ENCODE results near the gene CALHM6.

CALHM6 gene

DNA sequence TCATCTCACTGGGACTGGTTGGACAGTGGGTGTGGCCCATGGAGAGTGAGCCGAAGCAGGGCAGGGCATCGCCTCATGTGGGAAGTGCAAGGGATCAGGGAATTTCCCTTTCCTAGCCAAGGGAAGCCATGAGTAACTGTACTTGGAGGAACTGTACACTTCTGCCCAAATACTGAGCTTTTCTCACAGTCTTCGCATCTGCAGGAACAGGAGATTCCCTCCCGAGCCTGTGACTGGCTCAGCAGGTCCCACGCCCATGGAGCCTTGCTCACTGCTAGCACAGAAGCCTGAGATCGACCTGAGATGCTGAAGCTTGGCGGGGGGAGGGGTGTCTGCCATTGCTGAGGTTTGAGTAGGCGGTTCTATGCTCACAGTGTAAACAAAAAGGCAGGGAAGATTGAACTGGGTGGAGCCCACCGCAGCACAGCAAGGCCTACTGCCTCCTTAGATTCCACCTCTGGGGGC is 39.8 kb downstream of the CALHM6 start:
- TF ChIP-seq, protein P1, sequence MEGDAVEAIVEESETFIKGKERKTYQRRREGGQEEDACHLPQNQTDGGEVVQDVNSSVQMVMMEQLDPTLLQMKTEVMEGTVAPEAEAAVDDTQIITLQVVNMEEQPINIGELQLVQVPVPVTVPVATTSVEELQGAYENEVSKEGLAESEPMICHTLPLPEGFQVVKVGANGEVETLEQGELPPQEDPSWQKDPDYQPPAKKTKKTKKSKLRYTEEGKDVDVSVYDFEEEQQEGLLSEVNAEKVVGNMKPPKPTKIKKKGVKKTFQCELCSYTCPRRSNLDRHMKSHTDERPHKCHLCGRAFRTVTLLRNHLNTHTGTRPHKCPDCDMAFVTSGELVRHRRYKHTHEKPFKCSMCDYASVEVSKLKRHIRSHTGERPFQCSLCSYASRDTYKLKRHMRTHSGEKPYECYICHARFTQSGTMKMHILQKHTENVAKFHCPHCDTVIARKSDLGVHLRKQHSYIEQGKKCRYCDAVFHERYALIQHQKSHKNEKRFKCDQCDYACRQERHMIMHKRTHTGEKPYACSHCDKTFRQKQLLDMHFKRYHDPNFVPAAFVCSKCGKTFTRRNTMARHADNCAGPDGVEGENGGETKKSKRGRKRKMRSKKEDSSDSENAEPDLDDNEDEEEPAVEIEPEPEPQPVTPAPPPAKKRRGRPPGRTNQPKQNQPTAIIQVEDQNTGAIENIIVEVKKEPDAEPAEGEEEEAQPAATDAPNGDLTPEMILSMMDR (IDR thresholded peaks at IDR 0.05) = no peak

DNA sequence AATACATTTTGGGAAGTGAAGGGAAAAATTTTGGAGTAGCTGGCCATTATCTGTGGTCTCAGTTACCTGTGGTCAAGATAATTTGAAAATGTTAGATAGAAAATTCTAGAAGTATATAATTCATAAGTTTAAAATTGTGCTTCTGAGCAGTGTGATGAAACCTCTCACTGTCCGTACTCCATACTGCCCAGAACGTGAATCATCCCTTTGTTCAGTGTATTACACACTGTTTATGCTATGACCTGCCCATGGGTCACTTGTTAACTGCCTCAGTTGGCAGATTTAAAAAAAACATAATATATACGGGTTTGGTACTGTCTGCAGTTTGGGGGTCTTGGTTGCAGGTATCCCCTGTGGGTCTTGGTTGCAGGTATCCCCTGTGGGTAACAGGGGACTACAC is 46.1 kb downstream of the CALHM6 start:
- TF ChIP-seq, protein P1 (IDR thresholded peaks at IDR 0.05) = no peak

DNA sequence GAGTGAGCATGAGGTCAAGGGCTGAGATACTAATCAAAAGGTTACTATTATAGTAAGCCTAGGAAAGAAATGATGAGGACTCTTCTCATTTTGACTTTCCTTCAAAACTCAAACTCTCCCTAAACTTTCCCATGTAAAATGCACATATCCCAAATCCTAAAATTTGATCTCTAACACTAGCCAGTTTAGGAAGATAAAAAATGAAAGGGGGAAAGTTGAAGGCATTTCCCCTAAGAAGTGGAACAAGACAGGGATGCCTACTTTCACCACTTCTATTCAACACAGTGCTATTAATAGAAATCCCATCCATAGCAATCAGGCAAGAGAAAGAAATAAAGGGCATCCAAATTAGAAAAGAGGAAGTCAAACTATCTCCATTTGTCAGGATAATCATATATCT is 47.4 kb downstream of the CALHM6 start:
- TF ChIP-seq, protein P1 (IDR thresholded peaks at IDR 0.05) = no peak

DNA sequence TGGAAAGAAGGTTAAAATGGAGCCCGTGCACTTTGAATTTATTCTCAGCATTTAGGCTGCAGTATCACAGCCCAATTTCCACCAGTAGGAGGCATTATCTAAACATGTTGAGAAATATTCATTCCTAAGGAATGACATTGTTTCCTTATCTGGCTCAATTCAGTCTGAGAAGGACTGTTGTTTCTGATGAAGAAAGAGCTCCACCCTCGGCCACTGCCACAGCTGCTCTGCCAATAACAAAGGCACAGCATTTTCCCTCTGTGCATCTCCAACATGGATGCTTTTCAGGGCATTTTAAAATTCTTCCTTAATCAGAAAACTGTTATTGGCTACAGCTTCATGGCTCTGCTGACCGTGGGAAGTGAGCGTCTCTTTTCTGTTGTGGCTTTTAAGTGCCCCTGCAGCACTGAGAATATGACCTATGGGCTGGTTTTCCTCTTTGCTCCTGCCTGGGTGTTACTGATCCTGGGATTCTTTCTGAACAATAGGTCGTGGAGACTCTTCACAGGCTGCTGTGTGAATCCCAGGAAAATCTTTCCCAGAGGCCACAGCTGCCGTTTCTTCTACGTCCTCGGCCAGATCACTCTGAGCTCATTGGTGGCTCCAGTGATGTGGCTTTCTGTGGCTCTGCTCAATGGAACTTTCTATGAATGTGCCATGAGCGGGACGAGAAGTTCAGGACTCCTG is 50.4 kb downstream of the CALHM6 start, which contains the start of gene CALHM5:
Gene CALHM5, plus strand, starts transcription at position 216 of the 687 bp plus-strand sequence. Its CDS starts 58 bp downstream, at position 274.
- TF ChIP-seq, protein P1 (IDR thresholded peaks at IDR 0.05) = peak; percentile 68

DNA sequence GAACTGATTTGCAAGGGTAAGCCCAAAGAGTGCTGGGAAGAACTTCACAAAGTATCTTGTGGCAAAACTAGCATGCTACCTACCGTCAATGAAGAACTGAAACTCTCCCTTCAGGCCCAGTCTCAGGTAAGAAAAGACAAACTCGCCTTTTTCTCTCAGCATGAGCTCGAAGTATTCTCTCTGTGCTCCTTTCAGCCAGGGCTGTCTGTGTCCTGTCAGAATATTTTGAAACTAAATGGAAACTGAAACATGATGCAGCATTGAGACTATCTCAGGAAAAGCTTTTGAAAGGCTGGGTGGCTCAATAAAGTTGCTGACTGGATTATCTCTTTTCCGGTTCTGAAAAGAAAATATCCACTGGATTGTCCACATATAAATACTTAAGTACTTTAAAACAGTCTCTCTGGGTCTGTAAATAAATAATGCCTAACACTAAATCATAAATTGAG is 51.0 kb downstream of the CALHM6 start:
- TF ChIP-seq, protein P1 (IDR thresholded peaks at IDR 0.05) = no peak

DNA sequence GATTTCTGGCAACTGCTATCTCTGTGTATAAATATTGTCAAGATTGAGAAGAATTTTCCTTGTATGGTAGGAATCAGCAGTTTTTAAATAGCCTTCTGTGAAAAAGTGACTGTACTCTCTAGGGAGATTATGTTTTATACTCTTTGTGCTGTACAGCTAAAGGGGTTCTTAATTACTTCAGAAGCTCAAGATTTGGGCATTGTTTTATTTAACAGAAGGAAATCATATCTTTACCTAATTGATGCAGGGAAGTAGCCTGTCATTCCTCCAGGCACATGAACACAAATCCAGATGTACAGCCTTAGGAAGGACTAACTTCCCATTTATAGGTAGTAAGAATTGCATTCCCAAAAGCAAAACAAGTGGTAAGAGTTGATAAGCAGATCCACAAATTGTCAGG is 51.6 kb downstream of the CALHM6 start:
- TF ChIP-seq, protein P1 (IDR thresholded peaks at IDR 0.05) = no peak

Data from LNCAP (cell line).